GM12878 (cell line): ENCODE data around the gene GSG1. TPM values are rescaled to one million over a fixed set of nuclear protein-coding genes. Genes with fewer than 3 reads are reported as not detected.
A peak's percentile ranks its signal among the peaks of the same experiment; 100 is the strongest.

Experiments used
- ATAC-seq: fragments of 200-7000 bp; cut with Tn5 transposase; 3 replicates; pipeline ENCODE4 v1.9.1; 2020; ENCODE audit warnings: mild to moderate bottlenecking, moderate library complexity
- BruUV-seq: library from RNA; stranded (reverse); fragments of 400-500 nt; replicated peaks from 2 replicates; lab custom pipeline; 2021; lab: Mats Ljungman, UMichigan
- CTCF ChIA-PET: fragments of 300-600 bp; sonication (Branson Sonifier 250); formaldehyde crosslinking; extraction: SDS; loops from one replicate; lab custom pipeline; 2021; ENCODE audit warnings: inconsistent platforms; lab: Yijun Ruan, JAX
- POLR2A ChIA-PET: fragments of 350-600 bp; formaldehyde crosslinking; extraction: SDS; loops from one replicate; lab custom pipeline; 2021; ENCODE audit warnings: inconsistent platforms; lab: Charles Lee
- RAD21 ChIA-PET: fragments of 300-600 bp; sonication (Branson Sonifier 250); formaldehyde crosslinking; loops from one replicate; lab custom pipeline; 2023; ENCODE audit warnings: antibody characterized with exemption; ENCODE audit not compliant: unreplicated experiment; lab: Charles Lee
- SMC1A ChIA-PET: fragments of 300-600 bp; sonication (Branson Sonifier 250); formaldehyde crosslinking; loops from one replicate; lab custom pipeline; 2023; ENCODE audit not compliant: unreplicated experiment, uncharacterized antibody; lab: Charles Lee
- DNase-seq: peaks from one replicate; pipeline ENCODE4 v3.0.0-alpha.2; 2011; ENCODE audit warnings: low read depth, low spot score
- FAIRE-seq: peaks from 3 replicates; lab custom pipeline; 2011; peaks lifted over from hg19 to GRCh38; lab: Jason Lieb, UNC
- H2AFZ ChIP-seq: 2 replicates; pipeline ENCODE4 v1.6.0; 2011; ENCODE audit warnings: low read depth, low read length, control low read depth; ENCODE audit not compliant: control insufficient read depth
- H3K27ac ChIP-seq: 2 replicates; pipeline ENCODE4 v1.5.1; 2011; ENCODE audit warnings: control low read depth; ENCODE audit not compliant: control insufficient read depth, insufficient read depth
- H3K27me3 ChIP-seq, 2 experiments: replicated peaks in 1 of 2; 2 replicates each; pipeline versions ENCODE4 v1.6.0 to v1.6.1; 2011; ENCODE audit warnings: low read length in 1 of 2; ENCODE audit not compliant: control insufficient read depth in 2 of 2, insufficient read depth in 2 of 2
- H3K36me3 ChIP-seq, 2 experiments: 2 replicates each; pipeline ENCODE4 v1.5.1; 2011; ENCODE audit warnings: low read length in 1 of 2; ENCODE audit not compliant: control insufficient read depth in 2 of 2, insufficient read depth in 2 of 2
- H3K4me1 ChIP-seq: 2 replicates; pipeline ENCODE4 v1.6.1; 2011; ENCODE audit warnings: mild to moderate bottlenecking, low read length, moderate library complexity, mixed read lengths; ENCODE audit not compliant: control insufficient read depth, insufficient read depth
- H3K4me2 ChIP-seq: 2 replicates; pipeline ENCODE4 v1.6.0; 2011; ENCODE audit warnings: control low read depth; ENCODE audit not compliant: control insufficient read depth, insufficient read depth
- H3K4me3 ChIP-seq: fragments of 200-600 bp; sonication (generic); 2 replicates; pipeline ENCODE4 v1.5.1; 2016
- H3K79me2 ChIP-seq: 2 replicates; pipeline ENCODE4 v1.6.0; 2011; ENCODE audit warnings: low read length; ENCODE audit not compliant: control insufficient read depth, insufficient read depth
- H3K9ac ChIP-seq: 2 replicates; pipeline ENCODE4 v1.8.0; 2011; ENCODE audit warnings: low read length, control low read depth, mixed read lengths; ENCODE audit not compliant: control insufficient read depth, insufficient read depth
- H3K9me3 ChIP-seq: replicated peaks from 3 replicates; pipeline ENCODE4 v1.5.1; 2011; ENCODE audit warnings: mild to moderate bottlenecking, low read length; ENCODE audit not compliant: control insufficient read depth, insufficient read depth
- H4K20me1 ChIP-seq: 2 replicates; pipeline ENCODE4 v1.6.0; 2011; ENCODE audit not compliant: control insufficient read depth, insufficient read depth
- ATF2 ChIP-seq: IDR thresholded peaks from 2 replicates; pipeline ENCODE4 v1.6.1; 2012; ENCODE audit warnings: low read length, inconsistent platforms
- ATF3 ChIP-seq: IDR thresholded peaks from 2 replicates; pipeline ENCODE4 v1.6.1; 2011; ENCODE audit warnings: low read depth, mild to moderate bottlenecking, low read length, moderate library complexity, borderline replicate concordance; ENCODE audit errors: extremely low read depth
- BHLHE40 ChIP-seq, 2 experiments: fragments of 450-650 bp in 1 of 2; IDR thresholded peaks; 2 replicates each; pipeline ENCODE4 v1.6.1; 2011 to 2017; ENCODE audit warnings: low read depth in 2 of 2, borderline replicate concordance in 1 of 2, improper control_type of control experiment in 1 of 2, low read length in 1 of 2, mild to moderate bottlenecking in 1 of 2
- CBFB ChIP-seq: IDR thresholded peaks from 2 replicates; pipeline ENCODE4 v1.6.1; 2016; ENCODE audit warnings: antibody characterized with exemption, low read depth
- CHD1 ChIP-seq: IDR thresholded peaks from 2 replicates; pipeline ENCODE4 v1.6.1; 2012; ENCODE audit warnings: low read depth, low read length, improper control_type of control experiment
- HDGF ChIP-seq: fragments of 450-650 bp; IDR thresholded peaks from 2 replicates; pipeline ENCODE4 v1.6.1; 2016; ENCODE audit warnings: antibody characterized with exemption
- IRF4 ChIP-seq: IDR thresholded peaks from 2 replicates; pipeline ENCODE4 v1.6.1; 2011; ENCODE audit warnings: low read depth, low read length
- IRF5 ChIP-seq: fragments of 450-650 bp; IDR thresholded peaks from 2 replicates; pipeline ENCODE4 v1.6.1; 2017; ENCODE audit warnings: borderline replicate concordance
- JUND ChIP-seq: IDR thresholded peaks from 2 replicates; pipeline ENCODE4 v1.6.1; 2012; ENCODE audit warnings: low read depth, mild to moderate bottlenecking, low read length, improper control_type of control experiment, moderate library complexity
- MTA3 ChIP-seq: IDR thresholded peaks from 2 replicates; pipeline ENCODE4 v1.6.1; 2012; ENCODE audit warnings: low read length, inconsistent platforms, borderline replicate concordance
- PML ChIP-seq: IDR thresholded peaks from 2 replicates; pipeline ENCODE4 v1.6.1; 2012; ENCODE audit warnings: low read length, inconsistent platforms
- SRF ChIP-seq, 2 experiments: IDR thresholded peaks; 2 replicates each; pipeline ENCODE4 v1.6.1; 2011; ENCODE audit warnings: low read depth in 2 of 2, low read length in 2 of 2, mild to moderate bottlenecking in 1 of 2, moderate library complexity in 1 of 2
- TAF1 ChIP-seq: IDR thresholded peaks from 2 replicates; pipeline ENCODE4 v1.6.1; 2011; ENCODE audit warnings: mild to moderate bottlenecking, low read depth, low read length, borderline replicate concordance
- TBL1XR1 ChIP-seq: IDR thresholded peaks from 2 replicates; pipeline ENCODE4 v1.6.1; 2012; ENCODE audit warnings: low read depth, low read length, improper control_type of control experiment
- ZBED1 ChIP-seq: IDR thresholded peaks from 2 replicates; pipeline ENCODE4 v1.6.1; 2016; ENCODE audit warnings: borderline replicate concordance
- ZNF687 ChIP-seq: fragments of 450-650 bp; IDR thresholded peaks from 2 replicates; pipeline ENCODE4 v1.6.1; 2017; ENCODE audit warnings: mild to moderate bottlenecking, moderate library complexity
- ZZZ3 ChIP-seq: IDR thresholded peaks from 2 replicates; pipeline ENCODE4 v1.6.1; 2011; ENCODE audit warnings: low read depth; ENCODE audit not compliant: control insufficient read depth, insufficient read length
- WGBS: methylation state at CpG from one replicate; pipeline ENCODE4 v1.1.6; 2016; ENCODE audit warnings: low lambda C conversion rate; ENCODE audit not compliant: insufficient replicate concordance, insufficient coverage; ENCODE audit errors: missing lambda C conversion rate; 5-methylcytosine and 5-hydroxymethylcytosine counted together
- in situ Hi-C: fragments of 300-500 bp; cut with MboI; formaldehyde crosslinking; loops from 9 replicates; pipeline ENCODE4 v1.14.3; 2018; ENCODE audit warnings: mixed read lengths
- intact Hi-C: fragments of 100-400 bp; cut with micrococcal nuclease; formaldehyde crosslinking; loops from one replicate; pipeline ENCODE4 v1.14.2; 2022; ENCODE audit not compliant: unreplicated experiment
- polyA plus RNA-seq, 11 experiments: library from polyadenylated mRNA; depleted of rRNA in 4 of 11; unstranded in 6 of 11; stranded (reverse) in 5 of 11; fragments of >200 nt; fragmentation: Nextera tagmentation in 4 of 11; fragmentation: Illumina TruSeq in 1 of 11; extraction: Ambion mirVana in 4 of 11; extraction: Trizol in 1 of 11; gene quantifications; 1 replicate in 1 of 11; 2 replicates in 10 of 11; pipeline versions ENCODE4 v1.2.1 to v1.2.3, GENCODE V29; 2011 to 2016; ENCODE audit warnings: inconsistent platforms in 2 of 11, missing spikeins in 2 of 11, low read depth in 1 of 11
- total RNA-seq, 4 experiments: library from RNA; depleted of rRNA in 3 of 4; stranded (reverse); fragments of >200 nt in 3 of 4; fragmentation: Illumina TruSeq in 1 of 4; extraction: Trizol in 1 of 4; gene quantifications; 2 replicates each; pipeline versions ENCODE4 v1.2.1 to v1.2.3, GENCODE V29; 2013 to 2021

The GSG1 gene
- total and polyA plus RNA-seq, 10 of the 15 experiments (the other 5 are each of a cell fraction or from before 2014, with no cell fraction given): not detected

- no peak for DNase-seq
- ChIA-PET SMC1A (interaction anchor here (0.8 kb wide), 1 partner anchor 37 kb away, joined by 3 read pairs; no protein-coding TSS in a partner anchor), RAD21 (no interaction called here), CTCF (no interaction called here), POLR2A (no interaction called here)
- no peak overlapping the region for H3K27ac ChIP-seq
- no TSS peak for BruUV-seq
- TF ChIP-seq CHD1 (no peak), SRF (IDR thresholded peaks at IDR 0.05; ENCODE audit: low read depth in 2 of 2, low read length in 2 of 2) (no peak), CBFB (no peak), ATF2 (no peak), HDGF (no peak), ATF3 (no peak), MTA3 (no peak), ZNF687 (no peak), BHLHE40 (IDR thresholded peaks at IDR 0.05; ENCODE audit: borderline replicate concordance in 1 of 2, low read depth in 2 of 2, low read length in 1 of 2) (no peak), IRF5 (no peak), PML (no peak), ZBED1 (no peak), ZZZ3 (no peak), IRF4 (no peak), TBL1XR1 (no peak), JUND (no peak), TAF1 (no peak)
- H2AFZ ChIP-seq: peak overlapping the region; percentile 46
- peak; percentile 23 for FAIRE-seq
- intact Hi-C loops: loop anchor here (2.0 to 5.0 kb wide), 2 partner anchors 75 to 113 kb away; no protein-coding TSS in a partner anchor
- H3K9me3 ChIP-seq: no peaks in the 10 kb centered on the region
- no peaks in the 10 kb centered on the region for H3K36me3 ChIP-seq
- H3K4me3 ChIP-seq: no peak overlapping the region
- in situ Hi-C loops: no loop called here
- H3K79me2 ChIP-seq: no peaks in the 10 kb centered on the region
- peaks cover 2 to 3% of the 10 kb centered on the region in 2 experiments; a peak in 2 of 4 replicates for H3K27me3 ChIP-seq
- H3K4me2 ChIP-seq: peak overlapping the region; percentile 46; the same call in 1 of the 2 replicates
- WGBS: 61% methylated on average over 9 of the region's 9 CpGs
- ATAC-seq: no peak
- peaks cover 23% of the 10 kb centered on the region; the same call in 1 of the 2 replicates for H3K4me1 ChIP-seq
- H3K9ac ChIP-seq: no peak overlapping the region
- H4K20me1 ChIP-seq: no peaks in the 10 kb centered on the region
Observed at GRCh38 chr12:13097491-13098011, 5.9 kb downstream of the GSG1 start.
